H9 (cell line): ENCODE data around the gene GRM3. TPM values are rescaled to one million over a fixed set of nuclear protein-coding genes. Genes with fewer than 3 reads are reported as not detected.

ENCODE experiments used
- DNase-seq: peaks from one replicate; pipeline ENCODE4 v3.0.0-alpha.2; 2017
- H2AFZ ChIP-seq: one replicate; pipeline ENCODE4 v1.6.1; 2013; ENCODE audit warnings: mild to moderate bottlenecking, low read length, control low read depth, moderate library complexity
- H2AK5ac ChIP-seq: 2 replicates; pipeline ENCODE4 v1.6.1; 2013; ENCODE audit warnings: low read length, control low read depth, mixed read lengths; ENCODE audit not compliant: insufficient read length
- H2BK120ac ChIP-seq: one replicate; pipeline ENCODE4 v1.6.1; 2013; ENCODE audit warnings: low read depth, mild to moderate bottlenecking, low read length, control low read depth, inconsistent platforms; ENCODE audit not compliant: poor library complexity, severe bottlenecking
- H2BK12ac ChIP-seq: 2 replicates; pipeline ENCODE4 v1.6.1; 2013; ENCODE audit warnings: low read length, control low read depth, mixed read lengths, low read depth; ENCODE audit not compliant: insufficient read length
- H2BK15ac ChIP-seq: 2 replicates; pipeline ENCODE4 v1.6.1; 2013; ENCODE audit warnings: low read depth, low read length, control low read depth
- H2BK20ac ChIP-seq: one replicate; pipeline ENCODE4 v1.6.1; 2013; ENCODE audit warnings: low read depth, mild to moderate bottlenecking, low read length, control low read depth, inconsistent platforms; ENCODE audit not compliant: poor library complexity, severe bottlenecking
- H2BK5ac ChIP-seq: 2 replicates; pipeline ENCODE4 v1.6.1; 2013; ENCODE audit warnings: low read length, control low read depth, mixed read lengths; ENCODE audit not compliant: insufficient read length
- H3K14ac ChIP-seq: 2 replicates; pipeline ENCODE4 v1.6.1; 2013; ENCODE audit warnings: low read length, control low read depth; ENCODE audit not compliant: insufficient read depth
- H3K18ac ChIP-seq: 2 replicates; pipeline ENCODE4 v1.6.1; 2013; ENCODE audit warnings: low read depth, mild to moderate bottlenecking, mixed read lengths, low read length, control low read depth; ENCODE audit not compliant: insufficient read length
- H3K23ac ChIP-seq: 2 replicates; pipeline ENCODE4 v1.6.1; 2013; ENCODE audit warnings: low read length, control low read depth, mixed read lengths, low read depth; ENCODE audit not compliant: insufficient read length
- H3K23me2 ChIP-seq: 2 replicates; pipeline ENCODE4 v1.6.1; 2013; ENCODE audit warnings: low read depth, mild to moderate bottlenecking, mixed read lengths, low read length, control low read depth; ENCODE audit not compliant: insufficient read length, poor library complexity, severe bottlenecking
- H3K27ac ChIP-seq: 2 replicates; pipeline ENCODE4 v1.5.1; 2013; ENCODE audit warnings: low read length, control low read depth, mixed read lengths, low read depth; ENCODE audit not compliant: insufficient read length
- H3K27me3 ChIP-seq: 2 replicates; pipeline ENCODE4 v1.6.1; 2013; ENCODE audit warnings: low read length, control low read depth, inconsistent platforms; ENCODE audit not compliant: insufficient read depth
- H3K4ac ChIP-seq: 2 replicates; pipeline ENCODE4 v1.6.1; 2013; ENCODE audit warnings: low read depth, mild to moderate bottlenecking, control low read depth, inconsistent platforms, low read length, moderate library complexity
- H3K4me1 ChIP-seq: 2 replicates; pipeline ENCODE4 v1.6.1; 2013; ENCODE audit warnings: low read length, control low read depth, inconsistent platforms; ENCODE audit not compliant: insufficient read depth
- H3K4me2 ChIP-seq: 2 replicates; pipeline ENCODE4 v1.6.1; 2013; ENCODE audit warnings: low read length, control low read depth, mixed read lengths; ENCODE audit not compliant: insufficient read length, insufficient read depth
- H3K56ac ChIP-seq: 2 replicates; pipeline ENCODE4 v1.6.1; 2013; ENCODE audit warnings: low read depth, mild to moderate bottlenecking, mixed read lengths, low read length, control low read depth; ENCODE audit not compliant: insufficient read length
- H3K79me1 ChIP-seq: 2 replicates; pipeline ENCODE4 v1.6.1; 2013; ENCODE audit warnings: low read depth, mild to moderate bottlenecking, moderate library complexity, low read length, control low read depth, inconsistent platforms; ENCODE audit not compliant: insufficient read depth, poor library complexity, severe bottlenecking
- H3K79me2 ChIP-seq: 2 replicates; pipeline ENCODE4 v1.6.1; 2013; ENCODE audit warnings: low read length, control low read depth, inconsistent platforms; ENCODE audit not compliant: insufficient read depth
- H3K9ac ChIP-seq: 2 replicates; pipeline ENCODE4 v1.6.1; 2013; ENCODE audit warnings: low read length, control low read depth, mixed read lengths; ENCODE audit not compliant: insufficient read length; ENCODE audit errors: extremely low read depth
- H3K9me3 ChIP-seq: one replicate; pipeline ENCODE4 v1.6.1; 2013; ENCODE audit warnings: low read depth, low read length, inconsistent platforms; ENCODE audit not compliant: control insufficient read depth
- H3T11ph ChIP-seq: one replicate; pipeline ENCODE4 v1.6.1; 2013; ENCODE audit warnings: mild to moderate bottlenecking, low read length, control low read depth, inconsistent platforms
- H4K20me1 ChIP-seq: one replicate; pipeline ENCODE4 v1.6.1; 2013; ENCODE audit not compliant: control insufficient read depth, insufficient read length, insufficient read depth
- H4K5ac ChIP-seq: 2 replicates; pipeline ENCODE4 v1.6.1; 2013; ENCODE audit warnings: low read depth, mild to moderate bottlenecking, mixed read lengths, low read length, control low read depth; ENCODE audit not compliant: insufficient read length
- H4K8ac ChIP-seq: replicated peaks from 2 replicates; pipeline ENCODE4 v1.6.1; 2013; ENCODE audit warnings: low read length, control low read depth, mixed read lengths, low read depth; ENCODE audit not compliant: insufficient read length
- H4K91ac ChIP-seq: 2 replicates; pipeline ENCODE4 v1.6.1; 2013; ENCODE audit warnings: low read depth, mild to moderate bottlenecking, moderate library complexity, mixed read lengths, low read length, control low read depth; ENCODE audit not compliant: insufficient read length
- H3K27ac Mint-ChIP-seq, 3 experiments: 2 replicates in 2 of 3; 3 replicates in 1 of 3; pipeline ENCODE4 v1.8.0; 2020 to 2021; ENCODE audit warnings: mixed read lengths in 3 of 3, mild to moderate bottlenecking in 1 of 3, moderate library complexity in 1 of 3
- H3K27me3 Mint-ChIP-seq: 2 replicates; pipeline ENCODE4 v1.8.0; 2021; ENCODE audit warnings: low read depth, mild to moderate bottlenecking, moderate library complexity, mixed read lengths
- H3K36me3 Mint-ChIP-seq, 3 experiments: 2 replicates in 2 of 3; 3 replicates in 1 of 3; pipeline ENCODE4 v1.8.0; 2020 to 2021; ENCODE audit warnings: low read depth in 3 of 3, mixed read lengths in 3 of 3; ENCODE audit not compliant: insufficient read depth in 1 of 3
- H3K4me1 Mint-ChIP-seq, 2 experiments: 2 replicates each; pipeline ENCODE4 v1.8.0; 2020; ENCODE audit warnings: mixed read lengths in 2 of 2
- H3K4me3 Mint-ChIP-seq, 2 experiments: 2 replicates in 1 of 2; 3 replicates in 1 of 2; pipeline ENCODE4 v1.8.0; 2020 to 2021; ENCODE audit warnings: mild to moderate bottlenecking in 2 of 2, mixed read lengths in 2 of 2, moderate library complexity in 1 of 2
- H3K9me3 Mint-ChIP-seq, 2 experiments: 2 replicates in 1 of 2; 3 replicates in 1 of 2; pipeline ENCODE4 v1.8.0; 2020; ENCODE audit warnings: mild to moderate bottlenecking in 2 of 2, mixed read lengths in 2 of 2, moderate library complexity in 1 of 2
- CTCF ChIP-seq: fragments of 200-600 bp; sonication (generic); conservative IDR thresholded peaks from 3 replicates; pipeline ENCODE4 v1.8.0; 2021; ENCODE audit warnings: antibody characterized with exemption, mild to moderate bottlenecking
- WGBS: extraction: QIAGEN DNeasy Blood & Tissue Kit; methylation state at CpG from one replicate; pipeline ENCODE4 v1.1.7; 2013; ENCODE audit warnings: missing lambda C conversion rate, low lambda C conversion rate, mixed read lengths; ENCODE audit not compliant: insufficient read length; ENCODE audit errors: extremely low coverage; 5-methylcytosine and 5-hydroxymethylcytosine counted together
- total RNA-seq: library from RNA; stranded (reverse); gene quantifications from 2 replicates; pipeline ENCODE4 v1.2.1, GENCODE V29; 2021

Gene GRM3
- total RNA-seq, 1 experiment from 2014 or later, result 0.15 TPM

GRCh38 chr7:86908948-86909347 lies 265.2 kb downstream of the GRM3 start:
- DNase-seq, result no peak
- H3K27me3 Mint-ChIP-seq, result no peaks in the 10 kb centered on the region
- TF ChIP-seq CTCF, result no peak

More at GRCh38 chr7:86908948-86909347, 265.2 kb downstream of the GRM3 start:
- no peak overlapping the region for H2BK15ac ChIP-seq
- no peak overlapping the region for H4K8ac ChIP-seq
- H3K9me3 Mint-ChIP-seq, result no peaks in the 10 kb centered on the region
- no peaks in the 10 kb centered on the region for H3K4me1 ChIP-seq
- H3K4me3 Mint-ChIP-seq, result no peak overlapping the region
- no peak overlapping the region for H3K4ac ChIP-seq
- H2BK20ac ChIP-seq, result no peak overlapping the region
- H3K23me2 ChIP-seq, result no peaks in the 10 kb centered on the region
- H4K5ac ChIP-seq, result no peak overlapping the region
- peaks cover 3 to 30% (median 27%) of the 10 kb centered on the region in 3 experiments; a peak in 5 of 7 replicates for H3K36me3 Mint-ChIP-seq
- H3K4me2 ChIP-seq, result no peak overlapping the region
- H4K91ac ChIP-seq, result no peak overlapping the region
- no peaks in the 10 kb centered on the region for H3K79me2 ChIP-seq
- H3K27me3 ChIP-seq, result no peaks in the 10 kb centered on the region
- no peak overlapping the region for H3K27ac ChIP-seq
- no peak overlapping the region for H3K27ac Mint-ChIP-seq
- no peak overlapping the region for H3K23ac ChIP-seq
- no peaks in the 10 kb centered on the region for H4K20me1 ChIP-seq
- H3K9ac ChIP-seq, result no peak overlapping the region
- no CpG with 5 or more reads among the region's 1 CpG for WGBS
- H3K56ac ChIP-seq, result no peak overlapping the region
- no peak overlapping the region for H3K14ac ChIP-seq
- no peaks in the 10 kb centered on the region for H3K9me3 ChIP-seq
- H3K18ac ChIP-seq, result no peak overlapping the region
- H3T11ph ChIP-seq, result no peak overlapping the region
- no peak overlapping the region for H2BK120ac ChIP-seq
- H3K4me1 Mint-ChIP-seq, result peaks cover 2 to 3% of the 10 kb centered on the region in 2 experiments; a peak in 2 of 4 replicates
- H3K79me1 ChIP-seq, result no peaks in the 10 kb centered on the region
- H2BK5ac ChIP-seq, result no peak overlapping the region
- H2BK12ac ChIP-seq, result no peak overlapping the region
- no peak overlapping the region for H2AK5ac ChIP-seq
- H2AFZ ChIP-seq, result no peak overlapping the region
